PFSK-1 (cell line): Measurements from ENCODE around the gene HEY2.

Experiments
- FOXP2 ChIP-seq: optimal IDR thresholded peaks from 2 replicates; pipeline ENCODE3; 2011; ENCODE audit warnings: borderline replicate concordance, control low read depth, inconsistent platforms; ENCODE audit not compliant: insufficient read depth; ENCODE audit errors: extremely low read length, extremely low read depth
- POLR2AphosphoS5 ChIP-seq: IDR thresholded peaks from 2 replicates; pipeline ENCODE4 v1.6.1; 2012; ENCODE audit warnings: low read depth, mild to moderate bottlenecking, control low read depth, low read length, moderate library complexity
- REST ChIP-seq, 2 experiments: IDR thresholded peaks; 2 replicates each; pipeline versions ENCODE4 v1.6.1 to v1.8.0; 2011 to 2012; ENCODE audit warnings: low read depth in 2 of 2, low read length in 2 of 2, control low read depth in 1 of 2, inconsistent platforms in 1 of 2, mild to moderate bottlenecking in 1 of 2, moderate library complexity in 1 of 2; ENCODE audit not compliant: insufficient read depth in 1 of 2
- SIN3A ChIP-seq: IDR thresholded peaks from 2 replicates; pipeline ENCODE4 v1.6.1; 2012; ENCODE audit warnings: mild to moderate bottlenecking, low read length, moderate library complexity, borderline replicate concordance; ENCODE audit not compliant: insufficient read depth
- TAF1 ChIP-seq: IDR thresholded peaks from 2 replicates; pipeline ENCODE4 v1.6.1; 2012; ENCODE audit warnings: low read length, control low read depth, borderline replicate concordance; ENCODE audit not compliant: insufficient read depth

The HEY2 gene

GRCh38 chr6:125751334-125751916, 2.0 kb downstream of the HEY2 start:
- TF ChIP-seq SIN3A (no peak), TAF1 (no peak), REST (IDR thresholded peaks at IDR 0.05; ENCODE audit: insufficient read depth in 1 of 2, low read depth in 2 of 2, low read length in 2 of 2) (no peak), POLR2AphosphoS5 (no peak), FOXP2 (no peak)

- TF ChIP-seq FOXP2 (no peak), SIN3A (no peak), POLR2AphosphoS5 (no peak), TAF1 (no peak), REST (IDR thresholded peaks at IDR 0.05; ENCODE audit: insufficient read depth in 1 of 2, low read depth in 2 of 2, low read length in 2 of 2) (no peak)
These were observed 3.3 kb downstream of the HEY2 start for GRCh38 chr6:125752773-125753172.

- no peak for TF ChIP-seq SIN3A
- TF ChIP-seq REST (IDR thresholded peaks at IDR 0.05; ENCODE audit: insufficient read depth in 1 of 2, low read depth in 2 of 2, low read length in 2 of 2): no peak
- no peak for TF ChIP-seq POLR2AphosphoS5
- no peak for TF ChIP-seq FOXP2
- TF ChIP-seq TAF1: no peak
These were observed 3.9 kb downstream of the HEY2 start for GRCh38 chr6:125753218-125753936.

- TF ChIP-seq POLR2AphosphoS5 (no peak), TAF1 (no peak), SIN3A (no peak), REST (IDR thresholded peaks at IDR 0.05; ENCODE audit: insufficient read depth in 1 of 2, low read depth in 2 of 2, low read length in 2 of 2) (no peak), FOXP2 (no peak)
These were observed 4.5 kb downstream of the HEY2 start for GRCh38 chr6:125753937-125754259.

- TF ChIP-seq REST (IDR thresholded peaks at IDR 0.05; ENCODE audit: insufficient read depth in 1 of 2, low read depth in 2 of 2, low read length in 2 of 2): no peak
- no peak for TF ChIP-seq TAF1
- TF ChIP-seq SIN3A: no peak
These were observed 5.1 kb downstream of the HEY2 start for GRCh38 chr6:125754566-125754965.
